ENCODE results near the gene AP2B1. TPM values are rescaled to one million over a fixed set of nuclear protein-coding genes. Genes with fewer than 3 reads are reported as not detected.

AP2B1 gene
- total and polyA plus RNA-seq, 9 of the 15 experiments (the other 6 are each of a cell fraction or from before 2014, with no cell fraction given): 60.1 to 287 (median 105) TPM

DNA sequence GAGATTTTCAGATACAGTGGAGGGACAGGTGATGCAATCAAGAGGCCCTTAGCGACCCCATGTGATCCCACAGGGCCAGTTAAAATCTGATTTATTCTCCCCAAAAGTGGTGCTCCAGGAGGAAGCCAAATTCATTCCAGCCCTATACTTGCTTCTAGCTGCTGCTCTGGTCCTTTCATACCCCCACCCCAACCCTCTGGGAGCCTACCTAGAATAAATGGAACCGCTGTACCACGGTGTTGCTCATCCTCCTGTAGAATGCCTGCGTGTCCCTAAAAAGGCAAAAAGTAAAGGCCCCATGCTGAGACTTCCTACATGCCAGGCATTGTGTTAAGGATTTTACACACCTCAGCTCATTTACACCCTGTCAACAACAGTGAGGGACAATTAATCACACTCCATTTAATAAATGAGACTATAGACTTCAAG lies 142.3 kb downstream of the AP2B1 start:
- Histone ChIP-seq H3K27ac (ENCODE audit: extremely low read depth, low read depth, low read length) (no peak overlapping the region), H2AFZ (ENCODE audit: low read depth, low read length) (no peak overlapping the region), H3K4me1 (replicated peaks in 1 of 2; ENCODE audit: control insufficient read depth in 2 of 2, insufficient read depth in 2 of 2, low read length in 2 of 2) (peaks cover 3 to 12% of the 10 kb centered on the region in 2 experiments; a peak in 3 of 5 replicates), H3K9me3 (replicated peaks; ENCODE audit: control insufficient read depth, insufficient read depth, low read depth, low read length) (no peaks in the 10 kb centered on the region), H3K9ac (ENCODE audit: insufficient read depth in 1 of 2, low read depth in 2 of 2, low read length in 2 of 2) (no peak overlapping the region), H3K27me3 (ENCODE audit: control insufficient read depth in 2 of 2, insufficient read depth in 2 of 2, low read length in 2 of 2) (peaks cover 7 to 24% of the 10 kb centered on the region in 2 experiments; a peak in 3 of 5 replicates), H3K4me3 (no peak overlapping the region), H3K9me1 (ENCODE audit: control insufficient read depth, insufficient read depth, low read length) (no peaks in the 10 kb centered on the region), H3K79me2 (ENCODE audit: control insufficient read depth, insufficient read depth, low read length) (no peaks in the 10 kb centered on the region), H3K4me2 (ENCODE audit: insufficient read depth, low read length) (no peak overlapping the region), H4K20me1 (replicated peaks; ENCODE audit: control insufficient read depth, insufficient read depth, low read length) (no peaks in the 10 kb centered on the region; the same call in none of the 2 replicates), H3K36me3 (ENCODE audit: control insufficient read depth, insufficient read depth, low read length) (peaks cover 30% of the 10 kb centered on the region)
- intact Hi-C loops (cut with micrococcal nuclease) (no loop called here), in situ Hi-C loops (cut with MboI) (loop anchor here (25.0 kb wide), 1 partner anchor 1292 kb away; no protein-coding TSS in a partner anchor)
- ChIA-PET CTCF (ENCODE audit: low intra/inter-chr PET ratio) (no interaction called here), POLR2A (interaction anchor here (1.0 kb wide), 1 partner anchor 14 kb away, joined by 3 read pairs; no protein-coding TSS in a partner anchor)
- FAIRE-seq (no peak), ATAC-seq (no peak), DNase-seq (ENCODE audit: extremely low read depth in 1 of 4, low spot score in 3 of 4) (no peak)
- 56% methylated on average over 4 of the region's 4 CpGs for WGBS (ENCODE audit: insufficient coverage, low coverage, missing lambda C conversion rate)
- no peak for TF ChIP-seq ETS2 (tag; IDR thresholded peaks at IDR 0.05; ENCODE audit: borderline replicate concordance, poor library complexity, severe bottlenecking)
- peak; percentile 46 for TF ChIP-seq CEBPB (tag; IDR thresholded peaks at IDR 0.05)
- no peak for TF ChIP-seq SRSF7 (optimal IDR thresholded peaks at IDR 0.05; ENCODE audit: low read depth, low read length)
- TF ChIP-seq, protein P1, sequence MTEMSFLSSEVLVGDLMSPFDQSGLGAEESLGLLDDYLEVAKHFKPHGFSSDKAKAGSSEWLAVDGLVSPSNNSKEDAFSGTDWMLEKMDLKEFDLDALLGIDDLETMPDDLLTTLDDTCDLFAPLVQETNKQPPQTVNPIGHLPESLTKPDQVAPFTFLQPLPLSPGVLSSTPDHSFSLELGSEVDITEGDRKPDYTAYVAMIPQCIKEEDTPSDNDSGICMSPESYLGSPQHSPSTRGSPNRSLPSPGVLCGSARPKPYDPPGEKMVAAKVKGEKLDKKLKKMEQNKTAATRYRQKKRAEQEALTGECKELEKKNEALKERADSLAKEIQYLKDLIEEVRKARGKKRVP (CRISPR knock-in tag; IDR thresholded peaks at IDR 0.05): no peak
- no peak for TF ChIP-seq CBX2 (IDR thresholded peaks at IDR 0.05; ENCODE audit: insufficient read depth, low read length, poor library complexity, severe bottlenecking)
- no peak for TF ChIP-seq ZNF696 (CRISPR knock-in tag; conservative IDR thresholded peaks at IDR 0.05)
- no peak for TF ChIP-seq CEBPG (CRISPR knock-in tag; IDR thresholded peaks at IDR 0.05)
- 0 out of 4 replicates have a peak, but pooled peaks of 1 of the 2 experiments have one; percentile 14 for TF ChIP-seq CEBPG (tag; conservative IDR thresholded peaks at IDR 0.05 in 1 of 2, IDR thresholded peaks at IDR 0.05 in 1 of 2)
- no peak for TF ChIP-seq NCOA2 (IDR thresholded peaks at IDR 0.05; ENCODE audit: partially characterized antibody in 2 of 2)
- no peak for TF ChIP-seq SMAD2 (IDR thresholded peaks at IDR 0.05; ENCODE audit: low read depth, low read length)
- TF ChIP-seq XRCC4 (IDR thresholded peaks at IDR 0.05; ENCODE audit: extremely low read depth, insufficient read depth, insufficient read length): no peak
- no peak for TF ChIP-seq ZNF79 (CRISPR knock-in tag; IDR thresholded peaks at IDR 0.05; ENCODE audit: low read depth)
- TF ChIP-seq, protein P2, sequence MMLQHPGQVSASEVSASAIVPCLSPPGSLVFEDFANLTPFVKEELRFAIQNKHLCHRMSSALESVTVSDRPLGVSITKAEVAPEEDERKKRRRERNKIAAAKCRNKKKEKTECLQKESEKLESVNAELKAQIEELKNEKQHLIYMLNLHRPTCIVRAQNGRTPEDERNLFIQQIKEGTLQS (IDR thresholded peaks at IDR 0.05): peak; percentile 52
- TF ChIP-seq, protein P2 (CRISPR knock-in tag; conservative IDR thresholded peaks at IDR 0.05): no peak
- TF ChIP-seq ZNF12 (CRISPR knock-in tag; IDR thresholded peaks at IDR 0.05): no peak
- BruUV-seq (replicated peaks): no TSS peak

Data from K562 (cell line).